ENCODE data around the gene FAM204A.
A peak's percentile ranks its signal among the peaks of the same experiment; 100 is the strongest.

FAM204A gene

DNA sequence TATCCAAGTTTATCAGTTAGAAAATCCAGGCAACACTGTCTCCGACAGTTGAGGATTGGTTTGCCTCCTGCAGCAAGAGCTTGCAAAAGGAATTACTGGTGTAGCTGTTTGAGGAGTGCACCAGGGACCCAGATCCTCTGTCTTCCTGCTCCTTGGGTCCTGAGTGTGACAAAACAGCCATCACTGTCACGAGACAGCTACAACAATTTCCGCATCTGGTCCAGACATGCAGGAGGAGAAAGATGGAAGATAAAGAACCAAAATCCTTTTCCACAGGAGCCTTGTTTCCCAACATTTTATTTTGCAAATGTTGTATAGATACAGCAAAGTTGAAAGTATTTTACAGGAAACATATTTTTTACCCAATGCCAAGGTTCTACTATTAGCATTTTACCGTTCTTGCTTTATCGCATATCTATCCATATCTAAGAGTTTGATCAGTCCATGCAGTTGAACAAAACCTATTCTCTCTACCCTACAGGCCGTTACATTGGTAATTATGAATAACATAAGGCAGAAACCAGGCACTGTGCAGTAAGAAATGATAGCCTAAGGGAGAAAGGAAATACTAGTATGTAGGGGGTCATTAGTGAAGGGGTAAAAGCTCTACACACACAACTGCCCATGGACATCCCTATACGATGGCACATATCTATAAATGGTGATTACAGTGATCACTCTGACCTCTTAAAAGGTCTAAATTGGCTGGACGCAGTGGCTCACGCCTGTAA, 54.9 kb downstream of the FAM204A start:
- no peak for DNase-seq (ENCODE audit: low read depth, low spot score)
- no peak overlapping the region for H3K27ac ChIP-seq

- DNase-seq (ENCODE audit: low read depth, low spot score), result no peak
- H3K27ac ChIP-seq, result no peak overlapping the region
Observed at GRCh38 chr10:118286051-118286838, 55.9 kb downstream of the FAM204A start.

GRCh38 chr10:118282670-118283069, 59.5 kb downstream of the FAM204A start:
- no peak overlapping the region for H3K27ac ChIP-seq
- DNase-seq (ENCODE audit: low read depth, low spot score), result no peak

- H3K27ac ChIP-seq, result no peak overlapping the region
- DNase-seq (ENCODE audit: low read depth, low spot score), result peak; percentile 27
Observed at GRCh38 chr10:118278649-118279048, 63.5 kb downstream of the FAM204A start.

GRCh38 chr10:118277871-118278270, 64.3 kb downstream of the FAM204A start:
- H3K27ac ChIP-seq, result no peak overlapping the region
- DNase-seq (ENCODE audit: low read depth, low spot score), result no peak

GRCh38 chr10:118276727-118277126, 65.4 kb downstream of the FAM204A start:
- DNase-seq (ENCODE audit: low read depth, low spot score), result no peak
- H3K27ac ChIP-seq, result no peak overlapping the region

DNA sequence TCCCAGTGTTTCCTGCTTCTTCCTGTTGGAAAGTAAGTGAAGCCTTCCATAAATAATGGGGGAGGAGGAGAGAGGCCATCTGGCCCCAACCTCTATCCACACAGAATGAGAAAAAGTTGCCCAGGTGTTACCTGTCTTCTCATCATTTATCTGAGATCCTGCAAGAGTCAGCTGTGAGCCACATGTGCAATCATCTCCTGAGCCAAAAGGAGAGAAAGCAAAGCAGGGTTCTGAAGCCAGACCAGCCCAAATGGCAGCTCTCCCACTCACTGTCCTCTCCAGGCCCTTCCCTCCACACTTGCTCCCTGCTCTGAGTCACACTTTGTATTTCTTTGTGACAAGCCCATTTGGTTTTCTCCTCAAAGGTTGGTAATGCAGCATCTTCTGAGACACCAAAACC, 65.9 kb downstream of the FAM204A start:
- DNase-seq (ENCODE audit: low read depth, low spot score), result no peak
- no peak overlapping the region for H3K27ac ChIP-seq

- no peak for DNase-seq (ENCODE audit: low read depth, low spot score)
- H3K27ac ChIP-seq, result no peak overlapping the region
Observed at GRCh38 chr10:118273662-118274061, 68.5 kb downstream of the FAM204A start.

DNA sequence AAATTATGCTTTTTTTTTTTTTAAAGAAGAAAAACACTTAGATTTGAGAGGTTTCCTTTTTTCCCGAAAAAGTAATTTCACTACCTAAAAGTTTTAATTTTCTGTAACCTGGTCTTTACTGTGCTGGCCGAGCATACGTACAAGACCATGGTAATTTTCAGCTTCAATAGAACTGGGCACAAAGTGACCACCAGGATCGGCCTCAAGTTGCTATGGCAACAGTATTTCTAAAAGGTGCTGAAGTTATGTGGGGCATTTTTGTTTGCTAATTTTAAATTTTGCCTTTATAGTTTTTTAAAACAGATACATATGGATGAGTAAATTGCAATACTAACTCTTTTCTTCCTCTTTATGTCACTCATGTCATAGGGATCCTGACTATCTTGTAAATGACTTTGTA, 69.4 kb downstream of the FAM204A start:
- no peak overlapping the region for H3K27ac ChIP-seq
- no peak for DNase-seq (ENCODE audit: low read depth, low spot score)

- no peak for DNase-seq (ENCODE audit: low read depth, low spot score)
- no peak overlapping the region for H3K27ac ChIP-seq
Observed at GRCh38 chr10:118272149-118272721, 69.9 kb downstream of the FAM204A start.

GRCh38 chr10:118271671-118272070, 70.5 kb downstream of the FAM204A start:
- H3K27ac ChIP-seq, result no peak overlapping the region
- DNase-seq (ENCODE audit: low read depth, low spot score), result no peak

GRCh38 chr10:118266098-118266748, 75.9 kb downstream of the FAM204A start:
- DNase-seq (ENCODE audit: low read depth, low spot score), result no peak
- no peak overlapping the region for H3K27ac ChIP-seq

GRCh38 chr10:118264838-118265470, 77.2 kb downstream of the FAM204A start:
- no peak overlapping the region for H3K27ac ChIP-seq
- no peak for DNase-seq (ENCODE audit: low read depth, low spot score)

GRCh38 chr10:118264252-118264651, 77.9 kb downstream of the FAM204A start:
- no peak for DNase-seq (ENCODE audit: low read depth, low spot score)

GRCh38 chr10:118262538-118262937, 79.6 kb downstream of the FAM204A start:
- DNase-seq (ENCODE audit: low read depth, low spot score), result no peak
- no peak overlapping the region for H3K27ac ChIP-seq

More at GRCh38 chr10:118264252-118264651, 77.9 kb downstream of the FAM204A start:
- no peak overlapping the region for H3K27ac ChIP-seq

- no peak for DNase-seq (ENCODE audit: low read depth, low spot score)
- H3K27ac ChIP-seq, result no peak overlapping the region
Observed at GRCh38 chr10:118259288-118259906, 82.7 kb downstream of the FAM204A start.

GRCh38 chr10:118258285-118258684, 83.8 kb downstream of the FAM204A start:
- no peak for DNase-seq (ENCODE audit: low read depth, low spot score)

GRCh38 chr10:118256825-118257570, 85.1 kb downstream of the FAM204A start:
- no peak overlapping the region for H3K27ac ChIP-seq
- no peak for DNase-seq (ENCODE audit: low read depth, low spot score)

More at GRCh38 chr10:118258285-118258684, 83.8 kb downstream of the FAM204A start:
- H3K27ac ChIP-seq, result no peak overlapping the region

GRCh38 chr10:118256209-118256608, 85.9 kb downstream of the FAM204A start:
- DNase-seq (ENCODE audit: low read depth, low spot score), result no peak
- H3K27ac ChIP-seq, result no peak overlapping the region
